GM12878 (cell line): ENCODE data around the gene FBXL7.

ENCODE experiments used
- CEBPB ChIP-seq, 2 experiments: fragments of 150-350 bp in 1 of 2; IDR thresholded peaks; 2 replicates each; pipeline ENCODE4 v1.6.1; 2012 to 2014; ENCODE audit warnings: low read depth in 2 of 2, low read length in 2 of 2, borderline replicate concordance in 1 of 2, inconsistent platforms in 1 of 2
- CTCF ChIP-seq, 3 experiments: IDR thresholded peaks in 2 of 3; conservative IDR thresholded peaks in 1 of 3; 2 replicates each; pipeline ENCODE4 v1.5.1; 2011; ENCODE audit warnings: low read depth in 3 of 3, low read length in 3 of 3, mild to moderate bottlenecking in 3 of 3, control low read depth in 2 of 3, moderate library complexity in 2 of 3, inconsistent platforms in 1 of 3, mixed read lengths in 1 of 3; ENCODE audit not compliant: control insufficient read depth in 2 of 3, insufficient read depth in 1 of 3; ENCODE audit errors: extremely low read depth in 1 of 3
- CUX1 ChIP-seq: IDR thresholded peaks from 2 replicates; pipeline ENCODE4 v1.6.1; 2012; ENCODE audit warnings: improper control_type of control experiment, low read depth, low read length; ENCODE audit not compliant: insufficient replicate concordance
- MYC ChIP-seq: IDR thresholded peaks from 2 replicates; pipeline ENCODE4 v1.6.1; 2011; ENCODE audit warnings: mild to moderate bottlenecking, low read length, moderate library complexity, inconsistent platforms; ENCODE audit not compliant: insufficient read depth, insufficient replicate concordance, insufficient read length, severe bottlenecking
- SMC3 ChIP-seq: IDR thresholded peaks from 2 replicates; pipeline ENCODE4 v1.6.1; 2011; ENCODE audit warnings: low read length, improper control_type of control experiment, borderline replicate concordance
- SRF ChIP-seq, 2 experiments: IDR thresholded peaks; 2 replicates each; pipeline ENCODE4 v1.6.1; 2011; ENCODE audit warnings: low read depth in 2 of 2, low read length in 2 of 2, mild to moderate bottlenecking in 1 of 2, moderate library complexity in 1 of 2

DNA sequence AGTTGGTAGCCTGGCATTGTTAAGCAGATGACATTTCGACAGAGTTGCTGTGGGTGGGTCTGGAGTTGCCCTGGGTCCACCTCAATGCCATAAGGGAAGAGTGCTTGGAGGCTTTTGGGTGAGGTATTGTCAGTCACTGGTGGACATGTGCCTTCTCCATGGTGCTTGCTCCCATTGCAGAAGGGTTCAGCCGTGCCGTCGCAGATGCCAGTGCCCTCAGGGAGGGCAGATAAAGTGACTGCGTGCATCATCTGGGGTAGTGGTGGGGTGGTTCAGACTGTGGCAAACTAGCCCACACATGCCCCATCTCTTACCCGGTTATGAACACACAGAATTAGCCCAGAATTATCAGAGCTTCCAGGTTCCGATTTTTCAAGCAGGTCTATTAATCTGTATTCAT is 71.6 kb downstream of the FBXL7 start:
- TF ChIP-seq CEBPB (IDR thresholded peaks at IDR 0.05; ENCODE audit: borderline replicate concordance in 1 of 2, low read depth in 2 of 2, low read length in 2 of 2): no peak
- no peak for TF ChIP-seq SMC3
- TF ChIP-seq CTCF (IDR thresholded peaks at IDR 0.05 in 2 of 3, conservative IDR thresholded peaks at IDR 0.05 in 1 of 3; ENCODE audit: control insufficient read depth in 2 of 3, extremely low read depth in 1 of 3, insufficient read depth in 1 of 3, low read depth in 3 of 3, low read length in 3 of 3): no peak
- no peak for TF ChIP-seq SRF (IDR thresholded peaks at IDR 0.05; ENCODE audit: low read depth in 2 of 2, low read length in 2 of 2)
- no peak for TF ChIP-seq CUX1
- TF ChIP-seq MYC: no peak
